HepG2 (cell line): Measurements from ENCODE around the gene SERPINA9. TPM values are rescaled to one million over a fixed set of nuclear protein-coding genes. Genes with fewer than 3 reads are reported as not detected.

Source experiments
- BCL6 ChIP-seq: IDR thresholded peaks from 2 replicates; pipeline ENCODE4 v1.6.1; 2016; ENCODE audit warnings: missing genetic modification reagents, missing compliant biosample characterization
- CEBPG ChIP-seq: IDR thresholded peaks from 2 replicates; pipeline ENCODE4 v1.6.1; 2016
- CHCHD3 ChIP-seq: sonication (generic); formaldehyde crosslinking; IDR thresholded peaks from 2 replicates; pipeline ENCODE4 v1.8.0; 2022; ENCODE audit warnings: mild to moderate bottlenecking, missing genetic modification reagents, moderate library complexity
- CREM ChIP-seq, 2 experiments: sonication (generic) in 1 of 2; formaldehyde crosslinking in 1 of 2; IDR thresholded peaks; 2 replicates each; pipeline versions ENCODE4 v1.4.0 to v1.6.1; 2016 to 2020; ENCODE audit warnings: antibody characterized with exemption in 1 of 2, mild to moderate bottlenecking in 1 of 2, missing genetic modification reagents in 1 of 2
- GFI1 ChIP-seq: sonication (generic); formaldehyde crosslinking; IDR thresholded peaks from 2 replicates; pipeline ENCODE4 v1.5.0; 2020; ENCODE audit warnings: missing genetic modification reagents, mild to moderate bottlenecking, borderline replicate concordance
- HMG20B ChIP-seq: conservative IDR thresholded peaks from 2 replicates; pipeline ENCODE4 v1.6.1; 2016; ENCODE audit warnings: missing genetic modification reagents, missing compliant biosample characterization
- MAX ChIP-seq: IDR thresholded peaks from 2 replicates; pipeline ENCODE4 v1.6.1; 2012; ENCODE audit warnings: inconsistent platforms
- RORA ChIP-seq: sonication (generic); formaldehyde crosslinking; IDR thresholded peaks from 2 replicates; pipeline ENCODE4 v1.5.0; 2020; ENCODE audit warnings: mild to moderate bottlenecking, missing genetic modification reagents, moderate library complexity
- TBL1XR1 ChIP-seq: fragments of 150-350 bp; IDR thresholded peaks from 2 replicates; pipeline ENCODE4 v1.6.1; 2014; ENCODE audit warnings: borderline replicate concordance, low read length; ENCODE audit not compliant: partially characterized antibody
- ZHX2 ChIP-seq, 2 experiments: sonication (generic) in 1 of 2; formaldehyde crosslinking in 1 of 2; IDR thresholded peaks; 2 replicates each; pipeline versions ENCODE4 v1.6.1 to v1.9.0; 2014 to 2022; ENCODE audit warnings: antibody characterized with exemption in 1 of 2, borderline replicate concordance in 1 of 2, inconsistent platforms in 1 of 2, low read depth in 1 of 2, missing genetic modification reagents in 1 of 2
- ZNF280B ChIP-seq: sonication (generic); formaldehyde crosslinking; IDR thresholded peaks from 2 replicates; pipeline ENCODE4 v1.5.0; 2020; ENCODE audit warnings: missing genetic modification reagents, mild to moderate bottlenecking, borderline replicate concordance
- ZNF496 ChIP-seq: sonication (generic); formaldehyde crosslinking; IDR thresholded peaks from 2 replicates; pipeline ENCODE4 v1.8.1; 2023; ENCODE audit warnings: mild to moderate bottlenecking, moderate library complexity, missing genetic modification reagents; ENCODE audit not compliant: insufficient replicate concordance
- ZNF740 ChIP-seq: sonication (generic); formaldehyde crosslinking; IDR thresholded peaks from 2 replicates; pipeline ENCODE4 v1.4.0; 2020; ENCODE audit warnings: missing genetic modification reagents
- polyA plus RNA-seq, 8 experiments: library from polyadenylated mRNA; depleted of rRNA in 3 of 8; stranded (reverse) in 7 of 8; unstranded in 1 of 8; fragments of >200 nt; fragmentation: Illumina TruSeq in 4 of 8; extraction: Trizol in 4 of 8; gene quantifications; 2 replicates each; pipeline versions ENCODE4 v1.2.1 to v1.2.3, GENCODE V29; 2011 to 2016; ENCODE audit warnings: low read depth in 4 of 8, missing spikeins in 1 of 8, mixed read lengths in 1 of 8; ENCODE audit not compliant: insufficient read depth in 1 of 8
- total RNA-seq, 5 experiments: library from RNA; depleted of rRNA; stranded (reverse); fragments of >200 nt; fragmentation: Illumina TruSeq; extraction: Trizol; gene quantifications; 2 replicates each; pipeline ENCODE4 v1.2.3, GENCODE V29; 2016; ENCODE audit warnings: low read depth in 1 of 5
- TF ChIP-seq, protein P1 (sequence below): sonication (generic); formaldehyde crosslinking; IDR thresholded peaks from 2 replicates; pipeline ENCODE4 v1.4.0; 2020; ENCODE audit warnings: missing genetic modification reagents, borderline replicate concordance

The SERPINA9 gene
- total and polyA plus RNA-seq, 2 of the 13 experiments (the other 11 are each of a cell fraction or from before 2014, with no cell fraction given), result 0.21 TPM; not detected in 1

GRCh38 chr14:94462763-94463572 lies 13.0 kb downstream of the SERPINA9 start (continued):
- TF ChIP-seq ZHX2 (IDR thresholded peaks at IDR 0.05; ENCODE audit: low read depth) (0 out of 2 replicates have a peak, but pooled peaks have one; percentile 20), ZHX2 (CRISPR knock-in tag; IDR thresholded peaks at IDR 0.05; ENCODE audit: borderline replicate concordance) (no peak), CEBPG (CRISPR knock-in tag) (peak; percentile 80), RORA (CRISPR knock-in tag) (no peak), MAX (peak; percentile 24; the same call in 1 of the 2 replicates), CHCHD3 (CRISPR knock-in tag) (no peak), ZNF740 (no peak), HMG20B (CRISPR knock-in tag) (no peak), ZNF280B (CRISPR knock-in tag) (no peak), TBL1XR1 (peak; percentile 73), ZNF496 (CRISPR knock-in tag) (no peak), CREM (IDR thresholded peaks at IDR 0.05) (peak; percentile 80), CREM (CRISPR knock-in tag; IDR thresholded peaks at IDR 0.05) (no peak), GFI1 (CRISPR knock-in tag) (peak; percentile 78; the same call in 1 of the 2 replicates), BCL6 (CRISPR knock-in tag) (peak; percentile 98)
- TF ChIP-seq, protein P1, sequence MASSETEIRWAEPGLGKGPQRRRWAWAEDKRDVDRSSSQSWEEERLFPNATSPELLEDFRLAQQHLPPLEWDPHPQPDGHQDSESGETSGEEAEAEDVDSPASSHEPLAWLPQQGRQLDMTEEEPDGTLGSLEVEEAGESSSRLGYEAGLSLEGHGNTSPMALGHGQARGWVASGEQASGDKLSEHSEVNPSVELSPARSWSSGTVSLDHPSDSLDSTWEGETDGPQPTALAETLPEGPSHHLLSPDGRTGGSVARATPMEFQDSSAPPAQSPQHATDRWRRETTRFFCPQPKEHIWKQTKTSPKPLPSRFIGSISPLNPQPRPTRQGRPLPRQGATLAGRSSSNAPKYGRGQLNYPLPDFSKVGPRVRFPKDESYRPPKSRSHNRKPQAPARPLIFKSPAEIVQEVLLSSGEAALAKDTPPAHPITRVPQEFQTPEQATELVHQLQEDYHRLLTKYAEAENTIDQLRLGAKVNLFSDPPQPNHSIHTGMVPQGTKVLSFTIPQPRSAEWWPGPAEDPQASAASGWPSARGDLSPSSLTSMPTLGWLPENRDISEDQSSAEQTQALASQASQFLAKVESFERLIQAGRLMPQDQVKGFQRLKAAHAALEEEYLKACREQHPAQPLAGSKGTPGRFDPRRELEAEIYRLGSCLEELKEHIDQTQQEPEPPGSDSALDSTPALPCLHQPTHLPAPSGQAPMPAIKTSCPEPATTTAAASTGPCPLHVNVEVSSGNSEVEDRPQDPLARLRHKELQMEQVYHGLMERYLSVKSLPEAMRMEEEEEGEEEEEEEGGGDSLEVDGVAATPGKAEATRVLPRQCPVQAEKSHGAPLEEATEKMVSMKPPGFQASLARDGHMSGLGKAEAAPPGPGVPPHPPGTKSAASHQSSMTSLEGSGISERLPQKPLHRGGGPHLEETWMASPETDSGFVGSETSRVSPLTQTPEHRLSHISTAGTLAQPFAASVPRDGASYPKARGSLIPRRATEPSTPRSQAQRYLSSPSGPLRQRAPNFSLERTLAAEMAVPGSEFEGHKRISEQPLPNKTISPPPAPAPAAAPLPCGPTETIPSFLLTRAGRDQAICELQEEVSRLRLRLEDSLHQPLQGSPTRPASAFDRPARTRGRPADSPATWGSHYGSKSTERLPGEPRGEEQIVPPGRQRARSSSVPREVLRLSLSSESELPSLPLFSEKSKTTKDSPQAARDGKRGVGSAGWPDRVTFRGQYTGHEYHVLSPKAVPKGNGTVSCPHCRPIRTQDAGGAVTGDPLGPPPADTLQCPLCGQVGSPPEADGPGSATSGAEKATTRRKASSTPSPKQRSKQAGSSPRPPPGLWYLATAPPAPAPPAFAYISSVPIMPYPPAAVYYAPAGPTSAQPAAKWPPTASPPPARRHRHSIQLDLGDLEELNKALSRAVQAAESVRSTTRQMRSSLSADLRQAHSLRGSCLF (CRISPR knock-in tag), result no peak
